MM.1S (cell line): ENCODE measurements around the gene FARS2.

Source experiments
- DNase-seq: peaks from one replicate; pipeline ENCODE4 v3.0.0-alpha.2; 2015
- H2AFZ ChIP-seq: fragments of 300-600 bp; sonication (generic); 2 replicates; pipeline ENCODE4 v1.6.0; 2016; ENCODE audit warnings: antibody characterized with exemption, low read length
- H3F3A ChIP-seq: fragments of 300-600 bp; sonication (generic); 2 replicates; pipeline ENCODE4 v1.6.1; 2016; ENCODE audit warnings: mild to moderate bottlenecking, antibody characterized with exemption, low read length, moderate library complexity, mixed read lengths; ENCODE audit not compliant: insufficient read depth
- H3K27ac ChIP-seq: fragments of 300-600 bp; sonication (generic); 2 replicates; pipeline ENCODE4 v1.5.1; 2016; ENCODE audit warnings: mild to moderate bottlenecking, low read length
- H3K27me3 ChIP-seq: fragments of 300-600 bp; sonication (generic); replicated peaks from 2 replicates; pipeline ENCODE4 v1.6.0; 2016; ENCODE audit warnings: low read length; ENCODE audit not compliant: insufficient read depth
- H3K36me3 ChIP-seq: fragments of 300-600 bp; sonication (generic); replicated peaks from 2 replicates; pipeline ENCODE4 v1.6.1; 2016; ENCODE audit warnings: mild to moderate bottlenecking, low read length, mixed read lengths; ENCODE audit not compliant: insufficient read depth
- H3K4me1 ChIP-seq: fragments of 300-600 bp; sonication (generic); 2 replicates; pipeline ENCODE4 v1.6.1; 2016; ENCODE audit warnings: low read length, mixed read lengths
- H3K4me2 ChIP-seq: fragments of 300-600 bp; sonication (generic); 2 replicates; pipeline ENCODE4 v1.6.0; 2016; ENCODE audit warnings: low read depth, low read length
- H3K4me3 ChIP-seq: fragments of 300-600 bp; sonication (generic); 2 replicates; pipeline ENCODE4 v1.5.1; 2016; ENCODE audit warnings: low read length, mixed read lengths
- H3K79me2 ChIP-seq: fragments of 300-600 bp; sonication (generic); 2 replicates; pipeline ENCODE4 v1.6.1; 2016; ENCODE audit warnings: mixed run types, low read length, mixed read lengths
- H3K9ac ChIP-seq: fragments of 300-600 bp; sonication (generic); 2 replicates; pipeline ENCODE4 v1.6.1; 2016; ENCODE audit warnings: low read length, mixed read lengths
- H3K9me2 ChIP-seq: fragments of 300-600 bp; sonication (generic); replicated peaks from 2 replicates; pipeline ENCODE4 v1.6.1; 2016; ENCODE audit warnings: mild to moderate bottlenecking, low read length, mixed read lengths; ENCODE audit not compliant: insufficient read depth
- H3K9me3 ChIP-seq: fragments of 300-600 bp; sonication (generic); replicated peaks from 2 replicates; pipeline ENCODE4 v1.6.1; 2016; ENCODE audit warnings: mild to moderate bottlenecking, low read length, mixed read lengths; ENCODE audit not compliant: insufficient read depth
- H4K20me1 ChIP-seq: fragments of 300-600 bp; sonication (generic); 2 replicates; pipeline ENCODE4 v1.6.1; 2016; ENCODE audit warnings: mild to moderate bottlenecking, low read length, moderate library complexity, mixed read lengths; ENCODE audit not compliant: insufficient read depth
- CTCF ChIP-seq: fragments of 300-600 bp; sonication (generic); IDR thresholded peaks from 2 replicates; pipeline ENCODE4 v1.5.1; 2016; ENCODE audit warnings: antibody characterized with exemption, low read length, mixed read lengths
- EZH2 ChIP-seq: fragments of 300-600 bp; sonication (generic); optimal IDR thresholded peaks from 2 replicates; pipeline ENCODE3; 2017; ENCODE audit warnings: low read depth, mild to moderate bottlenecking, antibody characterized with exemption, low read length, mixed read lengths
- EZH2phosphoT487 ChIP-seq: fragments of 300-600 bp; sonication (generic); IDR thresholded peaks from 2 replicates; pipeline ENCODE4 v1.6.1; 2018; ENCODE audit warnings: antibody characterized with exemption, low read length

The FARS2 gene

DNA sequence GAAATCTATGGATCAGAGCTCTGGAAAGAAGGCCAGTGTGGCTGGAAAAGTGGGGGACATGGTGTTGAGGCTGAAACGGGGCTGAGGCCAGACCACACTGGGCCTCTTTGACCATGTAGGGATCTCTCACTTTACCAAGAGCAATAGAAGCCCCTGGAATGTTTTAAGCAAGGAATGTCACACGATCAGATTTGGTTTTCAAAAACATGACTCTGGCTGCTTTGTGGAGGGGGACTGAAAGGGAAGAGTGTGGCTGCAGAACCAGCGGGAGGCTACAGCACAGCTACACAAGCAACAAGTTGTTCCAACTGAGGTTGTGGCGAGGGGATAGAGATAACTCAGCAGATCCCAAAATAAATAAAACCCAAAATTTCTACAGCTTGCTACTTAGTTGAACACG lies 399.5 kb downstream of the FARS2 start:
- H3F3A ChIP-seq, result no peaks in the 10 kb centered on the region
- H3K27ac ChIP-seq, result no peak overlapping the region
- TF ChIP-seq CTCF (no peak), EZH2phosphoT487 (no peak), EZH2 (no peak)
- peaks cover 3% of the 10 kb centered on the region; the same call in 1 of the 2 replicates for H3K4me1 ChIP-seq
- H3K36me3 ChIP-seq, result no peaks in the 10 kb centered on the region
- H3K9me2 ChIP-seq, result no peaks in the 10 kb centered on the region
- H4K20me1 ChIP-seq, result no peaks in the 10 kb centered on the region
- no peak overlapping the region for H3K4me3 ChIP-seq
- no peak for DNase-seq
- no peaks in the 10 kb centered on the region for H3K27me3 ChIP-seq
- H2AFZ ChIP-seq, result no peak overlapping the region
- no peaks in the 10 kb centered on the region for H3K9me3 ChIP-seq
- no peaks in the 10 kb centered on the region for H3K79me2 ChIP-seq
- no peak overlapping the region for H3K4me2 ChIP-seq
- H3K9ac ChIP-seq, result no peak overlapping the region

DNA sequence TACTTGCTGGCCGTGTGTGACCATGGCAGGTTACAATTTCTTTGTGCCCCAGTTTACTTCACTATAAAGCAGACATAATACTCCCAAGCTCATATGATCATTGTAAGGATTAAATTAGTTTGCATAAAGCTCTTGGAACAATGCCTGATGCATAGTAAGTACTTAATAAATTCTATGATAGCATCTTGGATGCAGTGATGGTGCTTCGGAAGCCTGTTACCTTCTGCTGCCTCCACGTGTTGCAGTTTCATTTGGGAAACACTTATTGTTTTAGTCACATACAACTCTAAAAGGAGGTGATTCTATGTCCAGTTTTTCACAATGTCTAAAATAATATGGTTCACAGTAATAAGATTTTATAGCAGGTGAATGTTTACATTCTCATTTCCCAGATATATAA lies 401.5 kb downstream of the FARS2 start:
- Histone ChIP-seq H3K9ac (no peak overlapping the region), H3K9me2 (no peaks in the 10 kb centered on the region), H3K4me1 (peaks cover 3% of the 10 kb centered on the region; the same call in 1 of the 2 replicates), H3K4me2 (no peak overlapping the region), H4K20me1 (no peaks in the 10 kb centered on the region), H3K79me2 (no peaks in the 10 kb centered on the region), H3K4me3 (no peak overlapping the region), H3K27me3 (no peaks in the 10 kb centered on the region), H3K9me3 (no peaks in the 10 kb centered on the region), H3K27ac (no peak overlapping the region), H3F3A (no peaks in the 10 kb centered on the region), H3K36me3 (no peaks in the 10 kb centered on the region), H2AFZ (no peak overlapping the region)
- TF ChIP-seq CTCF (no peak), EZH2 (no peak), EZH2phosphoT487 (no peak)
- no peak for DNase-seq

DNA sequence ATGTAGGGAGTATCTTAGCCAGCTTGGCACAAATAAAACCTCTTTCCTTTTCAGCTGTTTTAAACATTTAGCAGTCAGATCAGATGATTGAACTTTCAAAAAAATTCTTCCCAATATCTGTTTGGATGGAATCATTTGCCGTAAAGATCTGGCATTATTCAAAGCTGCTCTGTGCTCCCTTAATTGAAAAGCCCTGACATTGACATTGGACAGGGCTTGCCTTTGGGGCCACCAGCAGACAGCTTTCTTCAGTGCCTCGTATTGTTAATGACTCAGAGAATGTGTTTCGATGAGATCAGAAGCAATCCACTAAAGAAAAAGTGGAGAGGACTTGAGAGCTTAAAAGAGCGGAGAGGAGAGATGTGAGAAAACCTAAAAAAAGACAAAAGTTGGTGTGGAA lies 401.9 kb downstream of the FARS2 start:
- no peak overlapping the region for H3K4me3 ChIP-seq
- no peak overlapping the region for H3K27ac ChIP-seq
- H3K79me2 ChIP-seq, result no peaks in the 10 kb centered on the region
- no peaks in the 10 kb centered on the region for H3K36me3 ChIP-seq
- H3K9ac ChIP-seq, result no peak overlapping the region
- no peak overlapping the region for H2AFZ ChIP-seq
- H3K9me2 ChIP-seq, result no peaks in the 10 kb centered on the region
- no peak overlapping the region for H3K4me2 ChIP-seq
- no peak for DNase-seq
- no peaks in the 10 kb centered on the region for H3K9me3 ChIP-seq
- H3K4me1 ChIP-seq, result peaks cover 3% of the 10 kb centered on the region; the same call in 1 of the 2 replicates
- H4K20me1 ChIP-seq, result no peaks in the 10 kb centered on the region
- no peaks in the 10 kb centered on the region for H3F3A ChIP-seq
- H3K27me3 ChIP-seq, result no peaks in the 10 kb centered on the region
- TF ChIP-seq EZH2 (no peak), CTCF (no peak)
